HG03469 (cell line): Measurements from ENCODE around the gene PALS2.

Source experiments
- ATAC-seq: cut with Tn5 transposase; IDR thresholded peaks from one replicate; pipeline ENCODE4 v1.9.1; 2021; ENCODE audit warnings: mild to moderate bottlenecking, moderate library complexity, moderate number of reproducible peaks; ENCODE audit not compliant: unreplicated experiment

The PALS2 gene, protein sequence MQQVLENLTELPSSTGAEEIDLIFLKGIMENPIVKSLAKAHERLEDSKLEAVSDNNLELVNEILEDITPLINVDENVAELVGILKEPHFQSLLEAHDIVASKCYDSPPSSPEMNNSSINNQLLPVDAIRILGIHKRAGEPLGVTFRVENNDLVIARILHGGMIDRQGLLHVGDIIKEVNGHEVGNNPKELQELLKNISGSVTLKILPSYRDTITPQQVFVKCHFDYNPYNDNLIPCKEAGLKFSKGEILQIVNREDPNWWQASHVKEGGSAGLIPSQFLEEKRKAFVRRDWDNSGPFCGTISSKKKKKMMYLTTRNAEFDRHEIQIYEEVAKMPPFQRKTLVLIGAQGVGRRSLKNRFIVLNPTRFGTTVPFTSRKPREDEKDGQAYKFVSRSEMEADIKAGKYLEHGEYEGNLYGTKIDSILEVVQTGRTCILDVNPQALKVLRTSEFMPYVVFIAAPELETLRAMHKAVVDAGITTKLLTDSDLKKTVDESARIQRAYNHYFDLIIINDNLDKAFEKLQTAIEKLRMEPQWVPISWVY

DNA sequence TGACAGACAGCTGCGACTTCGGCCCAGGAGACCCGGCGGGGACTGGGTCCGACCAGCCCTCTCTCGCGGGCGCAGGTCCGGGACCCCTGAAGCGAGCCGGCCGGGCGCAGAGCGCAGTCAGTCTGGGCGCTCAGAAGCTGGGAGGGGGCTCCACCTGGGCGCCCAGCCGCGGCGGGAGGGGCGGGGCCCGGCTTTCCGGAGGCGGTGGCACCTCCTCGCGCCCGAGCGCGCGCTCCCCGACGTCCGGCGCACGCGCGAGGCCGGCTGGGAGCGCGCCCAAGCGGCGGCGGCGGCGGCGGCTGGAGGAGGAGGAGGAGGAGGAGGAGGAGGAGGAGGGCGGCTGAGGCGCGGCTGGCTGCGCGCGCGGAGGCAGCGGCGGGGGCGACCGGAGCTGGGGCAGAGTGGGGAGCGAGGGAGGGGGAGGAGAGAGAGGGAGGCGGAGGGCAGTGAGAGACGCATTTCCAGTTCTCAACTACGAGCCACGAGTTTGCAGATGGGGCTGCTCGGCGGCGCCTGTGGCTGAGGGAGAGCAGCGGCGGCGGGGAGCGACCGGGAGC is at the start of gene PALS2:
Gene PALS2 (plus strand): TSS at position 456 of the 557 bp plus-strand sequence. CDS start 50,216 bp downstream, outside the sequence.
- peak; percentile 17 for ATAC-seq

DNA sequence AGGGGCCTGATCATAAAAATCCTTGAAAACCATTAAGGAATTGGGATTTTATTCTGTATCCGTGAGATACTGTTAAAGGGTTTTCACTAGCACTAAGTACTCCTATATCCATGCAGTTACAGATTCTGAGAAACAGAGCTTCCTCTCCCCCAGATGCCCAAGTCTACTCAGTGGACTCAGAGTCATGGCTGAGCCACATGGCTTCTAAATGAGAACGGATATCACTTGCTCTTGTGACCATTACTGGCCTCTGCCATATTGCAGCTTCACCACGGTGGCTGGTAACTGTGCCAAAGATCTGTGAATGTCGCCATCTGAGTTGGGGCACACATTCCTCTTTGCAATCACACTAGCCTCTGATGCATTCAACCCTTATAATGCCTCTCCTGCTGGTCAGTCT is 42.0 kb upstream of the PALS2 start:
- ATAC-seq = no peak

DNA sequence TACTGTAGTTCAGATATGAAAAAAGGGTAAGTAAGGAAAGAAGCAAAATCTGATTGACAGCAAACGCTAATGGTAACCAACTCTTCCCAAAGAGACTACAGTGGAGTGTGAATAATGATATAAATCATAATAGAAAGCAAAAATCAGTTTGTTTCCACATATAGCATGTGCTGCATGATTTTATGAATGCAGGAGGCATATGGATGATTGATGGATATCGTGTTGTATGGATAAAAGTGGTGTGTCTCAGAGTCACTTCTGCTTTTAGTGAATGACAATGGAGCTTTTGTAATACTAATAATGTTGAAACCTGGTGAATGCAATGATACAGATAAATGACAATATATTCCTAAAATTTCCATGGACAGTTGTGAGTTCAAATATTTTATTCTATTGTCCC is 36.6 kb upstream of the PALS2 start:
- no peak for ATAC-seq

DNA sequence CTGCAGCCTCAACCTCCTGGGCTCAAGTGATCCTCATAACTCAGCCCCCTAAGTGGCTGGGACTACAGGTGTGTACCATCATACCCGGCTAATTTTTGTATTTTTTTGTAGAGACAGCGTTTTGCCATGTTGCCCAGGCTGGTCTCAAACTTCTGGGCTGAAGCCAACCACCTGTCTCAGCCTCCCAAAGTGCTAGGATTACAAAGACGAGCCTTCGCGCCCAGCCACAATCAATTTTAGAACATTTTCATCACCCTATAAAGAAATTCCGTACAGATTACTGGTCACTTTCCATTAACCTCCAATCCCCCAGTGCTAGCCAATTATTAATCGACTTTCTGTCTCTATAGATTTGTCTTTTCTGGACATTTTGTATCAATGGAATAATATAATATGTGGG is 32.3 kb upstream of the PALS2 start:
- no peak for ATAC-seq

DNA sequence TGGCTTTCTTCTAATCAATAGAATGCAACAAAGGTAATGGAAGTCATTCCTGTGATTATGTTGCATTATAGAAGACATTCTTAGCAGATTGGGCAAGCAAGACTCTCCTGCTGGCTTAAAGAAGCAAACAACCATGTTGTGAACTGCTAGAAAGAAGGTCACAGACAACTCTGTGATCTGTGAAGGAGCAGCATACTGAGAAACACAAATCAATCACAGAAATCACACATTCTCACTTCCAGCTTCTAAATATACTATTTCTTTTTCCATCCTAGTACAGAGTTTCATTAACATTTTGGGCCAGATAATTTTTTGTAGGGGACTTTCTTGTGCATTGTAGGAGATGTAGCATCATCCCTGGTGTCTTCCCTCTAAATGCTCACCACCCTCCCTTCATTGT is 28.0 kb upstream of the PALS2 start:
- ATAC-seq = no peak

DNA sequence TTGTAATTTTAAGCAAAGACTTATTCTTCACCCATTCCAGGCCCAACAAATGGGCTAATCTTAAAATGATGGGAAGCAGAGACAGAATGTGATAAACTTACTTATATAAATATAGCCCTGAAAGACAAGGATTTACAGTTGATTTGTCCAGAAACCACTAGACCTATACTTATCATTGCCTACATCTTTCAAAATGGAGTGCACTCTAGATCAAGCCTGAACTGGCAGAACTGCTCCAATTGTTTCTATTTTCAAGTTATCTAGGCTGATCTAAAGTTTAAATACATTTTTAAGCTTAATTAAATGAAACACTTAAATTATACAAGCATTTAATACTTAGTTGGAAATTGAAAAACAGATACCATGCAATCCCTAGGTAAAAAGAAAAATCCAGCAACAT is 24.9 kb upstream of the PALS2 start:
- ATAC-seq = no peak

DNA sequence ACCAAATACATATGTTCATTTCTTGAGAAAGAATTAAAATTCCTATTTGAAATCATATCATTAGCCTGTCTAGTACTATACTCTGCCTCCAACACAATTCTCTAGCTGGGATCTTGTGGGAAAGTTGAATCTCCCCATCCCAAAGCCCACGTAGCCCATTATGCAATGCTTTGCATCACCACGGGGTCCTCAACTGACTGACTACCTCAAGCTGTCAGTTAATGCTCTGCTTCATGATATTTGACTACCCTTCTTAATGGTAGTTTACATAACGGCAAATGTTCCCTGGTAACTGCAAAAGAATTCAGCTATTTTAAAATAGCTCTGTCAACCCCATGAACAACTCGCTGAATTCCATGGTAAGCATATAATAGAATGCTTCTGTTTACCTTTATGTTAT is 23.3 kb upstream of the PALS2 start:
- no peak for ATAC-seq

DNA sequence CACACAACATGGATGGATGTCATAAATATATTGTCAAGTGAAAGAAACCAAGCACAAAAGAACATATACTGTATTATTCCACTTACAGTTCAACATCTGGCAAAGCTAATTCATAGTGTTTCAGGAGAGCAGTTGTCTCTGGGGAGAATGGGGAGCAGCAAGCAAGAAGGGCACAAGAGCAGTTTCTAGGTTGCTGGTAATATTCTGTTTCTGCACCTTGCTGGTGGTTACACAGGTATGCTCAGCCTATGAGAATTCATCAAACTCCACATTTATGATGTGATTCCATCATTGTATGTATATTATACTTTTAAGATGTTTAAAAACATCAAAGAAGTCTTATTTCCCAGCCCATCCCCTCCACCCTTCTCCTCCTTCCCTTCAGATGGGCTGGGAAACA is 18.1 kb upstream of the PALS2 start:
- ATAC-seq = no peak

DNA sequence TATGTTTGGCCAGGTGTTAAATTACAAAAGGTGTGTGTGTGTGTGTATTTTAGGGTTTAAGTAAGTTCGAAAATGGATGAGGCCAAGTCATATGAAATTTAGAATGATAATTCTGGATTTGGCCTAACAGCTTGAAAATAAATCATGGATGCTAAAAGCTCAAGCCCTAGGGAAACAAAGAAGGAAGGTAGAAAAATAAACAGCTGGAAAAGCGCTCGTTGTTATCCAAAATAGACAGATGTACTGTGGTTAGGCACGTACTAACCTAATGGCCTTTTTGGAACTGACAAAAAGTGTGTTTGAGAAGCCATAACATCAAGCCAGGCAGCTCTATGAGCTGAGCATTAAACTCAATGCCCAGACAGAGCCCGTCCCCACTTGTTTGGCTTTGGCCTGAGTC is 17.5 kb upstream of the PALS2 start:
- ATAC-seq = no peak

DNA sequence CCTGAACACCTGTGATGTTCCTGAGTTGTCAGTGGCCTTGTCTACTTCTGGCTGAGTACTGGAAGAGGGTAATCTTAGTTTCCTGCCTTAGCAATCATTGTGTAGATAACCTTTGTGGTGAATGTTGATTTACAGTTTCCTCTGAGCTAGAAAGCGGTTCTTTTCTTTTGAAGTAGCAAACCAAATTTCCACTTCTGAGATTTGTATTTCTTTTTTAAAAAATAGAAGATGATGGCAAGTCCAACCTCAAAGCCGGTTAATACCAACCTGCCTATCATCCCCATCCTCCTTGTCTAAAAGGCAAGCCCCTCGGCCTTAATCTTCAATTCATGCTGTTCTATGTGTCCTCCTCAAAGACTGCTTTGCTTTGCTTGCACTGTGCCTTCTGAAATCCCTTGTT is 12.5 kb upstream of the PALS2 start:
- no peak for ATAC-seq

DNA sequence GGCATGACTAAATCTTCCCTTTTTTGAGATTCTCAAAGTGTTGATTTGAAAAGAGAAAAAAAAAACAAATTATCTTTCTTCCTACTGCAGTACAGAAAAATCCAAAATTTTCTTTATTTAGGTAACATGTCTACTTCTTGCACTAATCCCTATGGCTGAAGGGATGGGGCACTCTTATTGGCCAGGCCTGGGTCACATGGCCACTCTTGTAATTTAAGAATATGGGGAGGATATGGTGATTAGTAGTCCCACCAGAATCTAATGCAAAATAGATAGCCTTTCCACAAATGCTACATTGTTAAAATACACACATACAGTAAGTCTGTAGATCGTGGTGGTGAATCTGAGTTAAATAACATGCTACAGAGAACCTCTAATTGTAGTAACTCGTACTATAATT is 7.0 kb upstream of the PALS2 start:
- no peak for ATAC-seq

DNA sequence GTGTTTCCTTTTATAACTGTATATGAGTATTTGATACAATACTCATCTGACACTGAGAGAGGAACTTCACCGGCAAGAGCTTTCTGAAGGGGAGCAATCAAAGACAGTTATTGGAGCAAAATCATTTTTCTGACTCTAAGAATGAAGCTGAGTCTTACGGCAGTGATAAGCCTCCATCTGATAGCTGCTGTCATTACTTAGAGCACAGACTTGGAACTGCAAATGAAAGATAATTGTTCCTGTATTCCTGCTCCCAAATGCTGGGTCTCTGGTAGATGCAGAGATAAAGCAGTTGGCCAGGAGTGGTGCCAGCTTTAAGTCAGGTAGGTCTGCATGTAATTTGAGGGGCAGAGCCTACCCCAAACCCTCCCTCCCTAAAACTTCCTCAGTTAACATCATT is 2.3 kb upstream of the PALS2 start:
- no peak for ATAC-seq

DNA sequence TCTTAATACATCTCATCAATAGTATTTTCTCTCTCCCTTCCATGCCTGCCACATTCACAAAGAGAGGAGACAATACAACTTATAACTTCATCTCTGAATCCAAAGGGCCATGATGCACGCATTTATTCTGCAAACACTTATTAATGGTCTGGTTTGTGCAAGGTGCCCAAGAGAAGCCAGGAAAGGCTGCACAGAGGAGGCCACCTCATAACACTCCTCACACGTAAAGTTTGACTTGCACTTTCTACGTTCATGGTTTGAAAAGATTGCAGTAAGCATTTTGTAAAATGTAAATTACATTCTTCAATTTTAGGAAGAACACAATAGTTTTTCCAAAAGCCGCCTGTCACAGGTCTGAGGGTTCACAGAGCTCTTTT is 1.2 kb upstream of the PALS2 start:
- ATAC-seq = no peak

DNA sequence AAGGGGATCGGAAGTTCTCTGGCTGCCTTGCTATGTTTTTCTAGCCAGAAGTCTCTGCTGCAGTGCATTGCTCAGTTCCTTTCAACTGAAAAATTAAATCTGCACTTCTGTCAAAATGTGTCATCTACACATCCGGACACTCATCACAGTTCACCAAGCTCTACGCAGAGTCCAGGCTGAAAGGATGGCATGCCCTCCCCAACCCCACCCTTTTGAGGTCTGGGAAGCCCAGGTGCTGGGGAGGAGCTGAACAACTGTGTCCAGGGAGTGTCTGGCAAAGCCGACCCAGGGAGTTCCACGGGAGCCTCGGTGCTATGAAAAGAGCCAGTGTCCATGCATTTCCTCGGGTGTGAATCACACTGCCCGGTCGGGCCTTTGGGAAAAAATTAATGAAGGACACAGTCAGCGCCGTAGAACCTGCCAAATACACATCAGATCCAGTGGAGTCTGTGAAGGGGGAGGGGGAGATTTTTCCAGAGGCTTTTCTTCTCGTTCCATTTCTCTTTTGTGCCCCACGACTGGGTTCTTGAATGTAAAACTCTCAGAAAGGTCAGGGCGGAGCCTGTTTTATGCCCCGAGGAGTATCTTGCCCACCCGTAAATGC is 757 bp upstream of the PALS2 start:
- ATAC-seq = no peak

DNA sequence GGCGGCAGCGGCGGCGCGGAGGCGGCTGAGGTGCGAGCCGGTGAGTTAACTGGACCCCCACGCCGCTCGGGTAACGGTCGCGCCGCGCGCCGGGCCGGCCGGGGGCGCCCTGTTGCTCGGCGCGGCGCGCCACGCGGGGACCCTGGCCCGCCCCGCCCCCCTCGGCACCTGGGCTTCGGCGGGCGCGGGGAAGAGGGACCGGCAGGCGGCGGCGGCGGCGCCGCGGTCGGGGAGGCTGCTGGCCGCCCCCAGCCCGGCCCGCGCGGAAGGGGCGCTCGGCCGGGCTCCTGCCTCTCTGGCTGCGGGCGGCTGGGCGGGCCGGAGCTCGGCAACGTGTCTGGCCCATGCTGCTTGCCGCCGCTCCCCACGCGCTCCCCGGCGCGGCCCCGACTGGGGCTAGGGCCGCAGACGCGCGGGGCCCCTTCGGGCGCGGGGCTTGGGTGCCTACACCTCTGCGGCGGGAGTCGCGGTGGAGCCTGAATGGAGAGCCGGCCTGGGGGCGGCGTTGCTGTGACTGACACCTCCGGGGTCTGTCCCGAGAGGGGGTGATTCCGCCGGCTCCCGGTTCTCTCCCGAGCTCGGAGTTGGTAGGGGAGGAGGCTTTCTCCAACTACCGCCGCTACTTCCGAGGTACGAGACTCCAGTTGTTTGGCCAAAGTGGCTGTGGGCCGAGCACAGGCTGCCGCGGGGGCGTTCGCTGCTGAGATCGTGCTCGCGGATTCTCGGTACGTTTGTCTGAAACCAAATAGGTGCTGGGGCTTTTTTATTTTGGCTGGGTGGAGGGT is 494 bp downstream of the PALS2 start:
- ATAC-seq = peak; percentile 24

DNA sequence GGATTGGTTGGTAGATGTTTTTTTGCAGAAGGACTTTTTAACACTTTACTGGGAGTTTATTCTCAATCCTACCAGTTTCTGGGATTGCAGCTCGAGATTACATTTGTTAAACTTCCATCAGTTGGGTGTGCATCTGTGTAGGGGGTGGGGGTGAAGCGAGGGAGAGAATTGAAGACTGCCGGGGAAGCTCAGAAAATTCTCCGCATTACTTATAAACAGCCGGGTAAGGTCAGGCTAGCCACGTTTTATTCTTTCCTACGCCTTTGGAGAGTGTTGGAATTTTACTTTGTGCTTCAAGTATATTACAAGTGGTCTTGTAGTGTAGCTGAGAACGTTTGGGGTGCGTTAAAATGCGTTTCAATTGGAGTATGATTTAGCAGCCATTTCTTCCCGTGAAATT is 1.1 kb downstream of the PALS2 start:
- ATAC-seq = no peak

DNA sequence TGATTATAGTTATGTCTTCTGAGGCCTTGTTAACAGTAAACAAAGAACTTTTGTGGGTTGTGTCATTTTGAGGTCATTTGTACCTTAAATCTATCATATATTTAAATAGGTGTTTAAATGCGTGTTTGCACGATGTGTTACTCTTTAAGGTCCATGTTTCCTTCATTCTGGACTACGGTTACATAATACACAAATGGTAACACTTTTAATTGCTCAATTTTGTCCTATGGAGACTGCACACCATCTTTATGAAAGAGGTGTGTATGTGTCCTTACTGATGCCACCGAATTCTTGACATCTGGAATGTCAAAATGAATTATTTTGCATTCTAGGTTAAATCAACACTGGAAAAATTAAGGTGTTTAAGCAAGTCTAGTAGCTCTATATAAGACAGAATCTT is 1.7 kb downstream of the PALS2 start:
- ATAC-seq = no peak

DNA sequence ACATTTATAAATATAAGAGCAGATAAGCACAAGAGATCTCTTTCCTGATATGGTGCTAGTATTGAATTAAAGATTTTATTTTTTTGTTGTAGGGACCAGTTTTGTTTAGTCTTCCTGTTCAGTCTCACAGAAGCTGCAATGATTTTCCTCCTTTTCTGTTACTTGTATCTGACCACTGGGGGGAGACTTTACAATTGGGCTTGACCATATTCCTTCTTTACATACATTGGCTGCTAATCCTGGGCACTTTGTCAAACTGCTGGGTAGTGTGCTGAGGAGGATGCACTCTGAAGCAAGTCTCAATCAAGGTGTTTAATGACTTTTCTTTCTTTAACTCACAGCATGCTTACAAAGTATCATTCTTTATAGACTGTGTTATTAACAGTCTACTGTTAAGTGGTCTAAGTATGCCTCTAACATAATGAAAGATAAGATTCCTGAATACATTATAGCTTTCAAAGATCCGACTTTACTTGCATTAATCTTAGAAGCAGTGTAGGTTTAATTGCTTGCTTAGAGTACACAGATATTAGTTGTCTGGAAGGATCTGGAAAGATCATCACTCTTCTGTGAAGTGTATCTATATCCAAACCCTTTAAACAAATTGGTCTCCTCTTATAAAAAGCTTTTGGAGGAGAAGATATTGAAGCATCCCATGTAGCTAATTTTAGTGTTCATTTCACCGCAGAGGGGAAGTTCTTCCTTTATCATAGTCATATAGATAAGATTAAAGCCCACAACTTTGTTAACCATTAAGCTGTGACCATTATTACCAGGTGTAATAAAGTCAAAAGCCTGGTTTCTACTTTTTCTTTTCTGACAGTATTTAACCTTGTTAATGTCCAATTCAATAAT is 3.1 kb downstream of the PALS2 start:
- no peak for ATAC-seq

DNA sequence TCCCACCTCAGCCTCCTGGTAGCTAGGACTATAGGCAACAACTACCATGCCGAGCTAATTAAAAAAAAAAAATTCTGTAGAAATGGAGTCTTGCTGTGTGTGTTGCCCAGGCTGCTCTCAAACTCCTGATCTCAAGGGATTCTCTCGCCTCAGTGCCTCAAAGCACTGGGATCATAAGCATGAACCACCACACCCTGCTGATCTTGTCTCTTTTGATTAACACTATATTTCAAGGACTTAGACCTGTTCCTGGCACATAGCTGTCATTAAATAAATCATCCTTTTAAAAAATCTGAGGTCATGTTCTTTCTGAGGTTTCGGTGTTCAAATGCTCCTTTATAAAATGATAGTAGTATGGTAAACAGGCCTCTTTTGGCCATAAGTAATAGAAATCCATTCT is 4.8 kb downstream of the PALS2 start:
- no peak for ATAC-seq

DNA sequence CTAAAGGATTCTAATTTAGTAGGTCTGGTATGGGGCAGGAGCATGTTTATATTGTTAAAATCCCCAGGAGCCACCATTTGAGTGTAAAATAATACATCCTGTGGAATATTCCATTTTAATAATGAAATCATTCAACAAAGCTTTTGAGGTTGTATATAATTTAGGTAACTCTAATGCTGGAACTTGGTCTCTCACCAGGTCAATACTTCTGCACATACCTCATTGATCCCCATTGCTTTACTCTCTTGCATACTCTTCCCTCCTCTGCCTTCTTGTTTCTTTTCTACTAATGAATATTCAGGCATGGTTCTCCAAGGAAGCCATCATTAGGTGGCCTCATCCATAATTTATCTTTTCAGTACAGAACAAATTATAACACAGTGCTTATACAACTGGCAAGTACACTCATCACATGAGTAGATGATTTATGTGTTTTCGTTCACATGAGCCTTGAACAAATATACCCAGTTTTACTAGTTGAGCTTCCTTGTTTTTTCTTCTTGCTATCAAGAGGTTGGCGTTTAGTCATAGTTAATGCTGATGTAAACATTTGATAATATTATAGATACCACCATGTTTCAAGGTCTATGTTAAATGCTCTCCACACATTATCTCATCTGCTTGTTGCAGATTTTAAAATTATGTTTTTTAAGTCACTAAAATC is 7.2 kb downstream of the PALS2 start:
- no peak for ATAC-seq
